KBM-7 (cell line): ENCODE results near the gene PPP1CA.
A peak's percentile ranks its signal among the peaks of the same experiment; 100 is the strongest.

Experiments
- DNase-seq: peaks from one replicate; pipeline ENCODE4 v3.0.0-alpha.2; 2015
- in situ Hi-C: fragments of 300-500 bp; cut with MboI; formaldehyde crosslinking; loops from 2 replicates; pipeline ENCODE4 v1.14.3; 2020; ENCODE audit warnings: low sequenced_read_pairs, low pct_unique_long_range_greater_than_20kb, mixed read lengths

The PPP1CA gene

GRCh38 chr11:67357831-67358670, 43.6 kb downstream of the PPP1CA start:
- in situ Hi-C loops: no loop called here

GRCh38 chr11:67356864-67357561, 44.6 kb downstream of the PPP1CA start:
- DNase-seq: peak; percentile 80
- in situ Hi-C loops: no loop called here

More at GRCh38 chr11:67357831-67358670, 43.6 kb downstream of the PPP1CA start:
- DNase-seq: no peak

GRCh38 chr11:67356387-67356863, 45.2 kb downstream of the PPP1CA start:
- no peak for DNase-seq
- in situ Hi-C loops: no loop called here

GRCh38 chr11:67355794-67356386, 45.8 kb downstream of the PPP1CA start:
- in situ Hi-C loops: no loop called here

GRCh38 chr11:67355023-67355793, 46.5 kb downstream of the PPP1CA start:
- DNase-seq: no peak
- in situ Hi-C loops: no loop called here

More at GRCh38 chr11:67355794-67356386, 45.8 kb downstream of the PPP1CA start:
- DNase-seq: no peak

GRCh38 chr11:67354075-67355022, 47.3 kb downstream of the PPP1CA start:
- DNase-seq: peak; percentile 14
- in situ Hi-C loops: no loop called here

GRCh38 chr11:67353317-67354074, 48.2 kb downstream of the PPP1CA start, which contains the start of gene POLD4:
Gene POLD4, minus strand, starts transcription at chr11:67353546. Its CDS starts 147 bp downstream, at chr11:67353399.
- in situ Hi-C loops: no loop called here
- peak; percentile 95 for DNase-seq

GRCh38 chr11:67352546-67353316, 48.9 kb downstream of the PPP1CA start:
- DNase-seq: no peak
- in situ Hi-C loops: no loop called here

- in situ Hi-C loops: no loop called here
- DNase-seq: peak; percentile 68
These were observed 50.2 kb downstream of the PPP1CA start for GRCh38 chr11:67351275-67352005.

- DNase-seq: no peak
- in situ Hi-C loops: no loop called here
These were observed 51.7 kb downstream of the PPP1CA start for GRCh38 chr11:67349928-67350465.

GRCh38 chr11:67349457-67349856, 52.2 kb downstream of the PPP1CA start:
- in situ Hi-C loops: no loop called here
- no peak for DNase-seq

GRCh38 chr11:67349036-67349435, 52.6 kb downstream of the PPP1CA start:
- in situ Hi-C loops: no loop called here
- DNase-seq: no peak
